ENCODE measurements around the gene HEXIM2.

- TF ChIP-seq CTCF (IDR thresholded peaks at IDR 0.05) (no peak), POLR2A (IDR thresholded peaks at IDR 0.05) (no peak), POLR2AphosphoS5 (IDR thresholded peaks at IDR 0.05) (no peak)
Observed at GRCh38 chr17:45132320-45132571, 29.4 kb upstream of the HEXIM2 start, which contains the start of gene PLCD3.
